ENCODE data around the gene NT5C2.

NT5C2 gene

DNA sequence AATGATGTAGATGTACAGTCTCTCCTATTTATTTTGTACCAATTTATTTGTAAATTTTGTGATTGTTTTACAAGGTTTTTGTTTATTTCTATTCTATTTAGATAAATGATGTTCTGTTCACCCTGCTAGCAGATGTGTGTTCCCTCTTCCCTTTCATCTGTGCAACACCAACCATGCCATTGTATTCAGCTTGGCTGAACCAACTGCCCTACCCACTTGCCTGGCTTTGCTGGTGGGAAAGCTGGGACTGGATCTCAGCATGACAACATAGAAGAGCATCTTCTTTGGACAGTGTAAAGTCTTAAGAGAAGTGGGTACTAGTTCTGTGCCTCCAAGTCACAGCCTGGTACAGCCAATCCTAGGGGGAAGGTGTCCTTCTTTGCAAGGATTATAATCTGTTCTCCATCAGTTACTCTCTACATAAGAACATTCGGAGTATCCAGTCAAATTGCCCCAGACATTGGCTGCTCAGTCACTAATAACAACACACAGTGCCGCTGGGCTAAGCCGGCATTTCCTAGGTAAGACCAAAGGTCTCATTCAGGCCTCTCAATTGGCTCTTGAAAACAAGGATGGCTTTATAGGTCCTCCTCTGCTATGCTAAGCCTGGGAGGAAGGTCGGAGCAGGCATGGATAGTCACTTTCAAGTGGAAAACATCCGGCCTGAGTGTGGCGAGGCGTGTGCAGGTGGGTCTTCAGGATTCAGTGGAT, 109.7 kb downstream of the NT5C2 start:
- no peak for DNase-seq (ENCODE audit: low read depth)
- TF ChIP-seq, protein P1, sequence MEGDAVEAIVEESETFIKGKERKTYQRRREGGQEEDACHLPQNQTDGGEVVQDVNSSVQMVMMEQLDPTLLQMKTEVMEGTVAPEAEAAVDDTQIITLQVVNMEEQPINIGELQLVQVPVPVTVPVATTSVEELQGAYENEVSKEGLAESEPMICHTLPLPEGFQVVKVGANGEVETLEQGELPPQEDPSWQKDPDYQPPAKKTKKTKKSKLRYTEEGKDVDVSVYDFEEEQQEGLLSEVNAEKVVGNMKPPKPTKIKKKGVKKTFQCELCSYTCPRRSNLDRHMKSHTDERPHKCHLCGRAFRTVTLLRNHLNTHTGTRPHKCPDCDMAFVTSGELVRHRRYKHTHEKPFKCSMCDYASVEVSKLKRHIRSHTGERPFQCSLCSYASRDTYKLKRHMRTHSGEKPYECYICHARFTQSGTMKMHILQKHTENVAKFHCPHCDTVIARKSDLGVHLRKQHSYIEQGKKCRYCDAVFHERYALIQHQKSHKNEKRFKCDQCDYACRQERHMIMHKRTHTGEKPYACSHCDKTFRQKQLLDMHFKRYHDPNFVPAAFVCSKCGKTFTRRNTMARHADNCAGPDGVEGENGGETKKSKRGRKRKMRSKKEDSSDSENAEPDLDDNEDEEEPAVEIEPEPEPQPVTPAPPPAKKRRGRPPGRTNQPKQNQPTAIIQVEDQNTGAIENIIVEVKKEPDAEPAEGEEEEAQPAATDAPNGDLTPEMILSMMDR (IDR thresholded peaks at IDR 0.05; ENCODE audit: low read length, missing control alignments) = no peak
- H3K4me3 ChIP-seq (replicated peaks; ENCODE audit: low read depth, low read length) = no peak overlapping the region

DNA sequence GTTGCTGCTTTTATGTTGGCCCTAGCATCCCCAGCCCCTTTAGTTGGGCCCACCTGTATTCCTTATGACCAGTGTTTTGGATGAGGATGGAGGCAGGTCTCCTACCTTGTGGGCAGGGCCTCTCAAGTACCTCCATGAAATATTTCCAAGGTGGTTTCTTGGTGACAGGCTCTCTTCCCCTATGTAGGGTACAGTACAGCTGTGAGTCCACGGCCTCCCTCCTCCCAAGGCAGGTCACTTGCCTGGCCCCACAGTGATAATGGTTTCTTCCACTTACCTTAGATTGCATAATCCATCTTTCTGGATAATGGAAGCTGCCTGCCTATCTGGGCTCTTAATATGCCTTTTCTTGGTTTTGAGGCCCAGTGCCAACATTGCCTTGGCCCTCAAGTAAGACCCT, 110.4 kb downstream of the NT5C2 start:
- DNase-seq (ENCODE audit: low read depth) = no peak
- TF ChIP-seq, protein P1 (IDR thresholded peaks at IDR 0.05; ENCODE audit: low read length, missing control alignments) = no peak
- no peak overlapping the region for H3K4me3 ChIP-seq (replicated peaks; ENCODE audit: low read depth, low read length)

DNA sequence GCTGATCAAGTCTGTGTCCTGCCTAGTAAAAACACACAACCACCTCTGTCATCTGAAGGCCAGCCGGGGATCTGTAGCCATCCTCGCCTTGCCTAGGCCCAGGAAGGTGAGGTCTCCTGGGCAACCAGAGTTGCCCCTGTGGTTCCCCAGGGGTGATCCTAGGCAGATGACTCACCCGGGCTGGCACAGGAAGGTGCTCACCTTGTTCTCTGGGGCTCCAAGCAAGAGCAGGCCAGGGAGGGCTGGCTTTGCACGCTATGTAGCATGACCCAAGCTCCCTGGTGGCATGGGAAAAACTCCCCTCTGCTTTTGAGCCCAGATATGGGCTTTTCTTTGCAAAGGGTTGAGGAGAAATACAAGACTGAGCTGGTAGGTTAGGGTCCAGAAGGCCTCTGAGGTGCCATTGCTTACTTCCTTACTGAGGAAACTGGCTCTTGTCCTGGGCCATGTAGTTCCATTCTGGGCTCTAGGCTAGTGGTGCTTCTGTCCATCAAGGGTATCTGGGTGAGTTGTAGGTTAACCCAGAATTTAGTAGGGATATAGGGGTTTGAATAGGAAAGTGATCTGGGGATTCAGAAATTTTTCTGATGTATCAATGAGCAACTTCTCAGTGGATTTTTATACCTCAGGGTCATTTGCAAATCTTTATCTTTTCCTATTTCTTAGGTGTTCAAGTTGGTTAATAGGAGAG, 112.0 kb downstream of the NT5C2 start:
- no peak for DNase-seq (ENCODE audit: low read depth)

DNA sequence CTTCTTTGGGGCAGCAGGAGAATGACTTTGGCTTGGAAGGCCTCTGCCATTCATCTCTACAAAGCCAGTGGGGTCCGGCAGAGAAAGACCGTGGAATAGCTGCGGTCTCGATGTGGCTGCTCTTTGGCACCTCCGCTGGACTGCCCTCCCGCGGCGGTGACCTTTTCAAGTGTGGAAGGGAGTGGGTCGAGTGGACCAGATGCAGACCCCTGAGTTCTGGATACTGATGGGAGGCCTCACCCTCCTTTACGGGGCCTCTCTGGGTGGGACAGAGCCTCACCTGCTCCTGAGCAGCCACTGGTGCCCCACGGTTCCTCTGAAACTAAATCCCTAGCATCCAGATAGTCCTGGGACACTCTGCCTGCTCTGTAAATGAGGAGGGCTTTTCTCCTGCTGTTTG, 113.1 kb downstream of the NT5C2 start:
- H3K4me3 ChIP-seq (replicated peaks; ENCODE audit: low read depth, low read length) = no peak overlapping the region
- DNase-seq (ENCODE audit: low read depth) = no peak
- TF ChIP-seq, protein P1 (IDR thresholded peaks at IDR 0.05; ENCODE audit: low read length, missing control alignments) = no peak

More for the DNA sequence above, 112.0 kb downstream of the NT5C2 start:
- no peak overlapping the region for H3K4me3 ChIP-seq (replicated peaks; ENCODE audit: low read depth, low read length)
- TF ChIP-seq, protein P1 (IDR thresholded peaks at IDR 0.05; ENCODE audit: low read length, missing control alignments) = no peak

DNA sequence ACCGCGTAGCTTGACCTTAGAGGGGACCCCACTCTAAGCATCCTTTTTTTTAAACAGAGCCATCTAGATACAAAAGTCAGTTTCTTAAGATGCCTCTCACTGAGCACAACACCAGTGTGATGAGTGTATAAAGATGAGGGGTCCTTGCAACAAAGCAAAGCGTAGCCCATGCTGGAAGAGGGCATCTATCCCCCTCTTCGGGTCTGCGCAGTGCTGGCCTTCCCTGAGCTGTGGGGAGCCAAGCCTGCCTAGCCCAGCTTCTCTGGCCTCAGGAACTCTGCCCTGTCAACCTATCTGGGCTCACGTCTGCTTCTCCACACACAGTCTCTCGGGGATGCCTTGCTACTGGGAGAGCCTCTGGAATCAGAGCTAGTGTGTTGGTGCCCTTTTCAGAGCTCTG, 114.0 kb downstream of the NT5C2 start:
- no peak for DNase-seq (ENCODE audit: low read depth)
- TF ChIP-seq, protein P1 (IDR thresholded peaks at IDR 0.05; ENCODE audit: low read length, missing control alignments) = no peak
- no peak overlapping the region for H3K4me3 ChIP-seq (replicated peaks; ENCODE audit: low read depth, low read length)

DNA sequence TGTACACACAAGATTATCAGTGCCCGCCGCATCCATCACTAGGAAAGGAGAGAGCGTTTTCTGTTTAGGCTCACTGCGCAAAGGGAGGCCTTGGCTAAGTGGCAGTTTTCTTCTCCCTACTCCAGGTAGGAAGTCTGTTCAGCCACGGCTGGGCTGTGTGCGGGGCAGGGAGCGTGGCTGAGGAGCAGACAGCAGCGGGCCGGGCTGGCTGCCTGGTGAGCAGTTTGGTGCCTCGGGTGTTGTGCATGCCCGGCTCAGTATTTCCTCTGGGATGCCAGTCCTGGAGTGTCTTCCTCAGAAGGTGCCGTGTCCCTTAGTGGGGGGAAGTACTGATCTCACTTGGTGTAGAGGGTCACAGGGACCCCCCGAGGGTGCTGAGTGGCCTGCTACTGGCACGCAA, 114.4 kb downstream of the NT5C2 start:
- TF ChIP-seq, protein P1 (IDR thresholded peaks at IDR 0.05; ENCODE audit: low read length, missing control alignments) = no peak
- no peak for DNase-seq (ENCODE audit: low read depth)
- no peak overlapping the region for H3K4me3 ChIP-seq (replicated peaks; ENCODE audit: low read depth, low read length)

DNA sequence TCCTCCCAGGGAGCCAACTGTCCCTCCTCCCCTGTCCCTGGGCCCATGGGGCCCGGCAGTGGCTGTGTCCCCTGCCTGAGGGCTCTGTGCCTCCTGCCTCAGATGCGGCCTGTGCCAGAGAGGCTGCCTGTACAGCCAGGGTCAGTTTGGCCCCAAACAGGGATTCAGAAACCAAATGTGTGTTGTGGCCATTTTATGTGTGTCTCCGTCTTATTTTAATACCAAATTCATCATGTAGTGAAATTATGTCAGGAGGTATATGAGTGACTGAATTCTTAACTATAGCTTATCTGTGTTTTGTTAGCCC, 114.8 kb downstream of the NT5C2 start:
- TF ChIP-seq, protein P1 (IDR thresholded peaks at IDR 0.05; ENCODE audit: low read length, missing control alignments) = no peak
- no peak for DNase-seq (ENCODE audit: low read depth)
- H3K4me3 ChIP-seq (replicated peaks; ENCODE audit: low read depth, low read length) = no peak overlapping the region

Data from fibroblast of pulmonary artery (primary cell).